Choroid plexus epithelial cell (primary cell): ENCODE data around the gene SEC11C.
"Not testable (repeated sequence)": the region's sequence is repeated elsewhere in the genome, so short reads cannot be mapped to it uniquely, and the experiment has no call there.

Experiments
- DNase-seq: peaks from one replicate; pipeline ENCODE4 v3.0.0-alpha.2; 2010; ENCODE audit warnings: low read depth
- H3K4me3 ChIP-seq: 2 replicates; pipeline ENCODE4 v1.5.1; 2011; ENCODE audit warnings: low read depth, mild to moderate bottlenecking, control low read depth, low read length, moderate library complexity
- TF ChIP-seq, protein P1 (sequence below): conservative IDR thresholded peaks from 2 replicates; pipeline ENCODE4 v1.5.1; 2011; ENCODE audit warnings: low read depth, mild to moderate bottlenecking, control low read depth, inconsistent platforms, low read length, moderate library complexity

SEC11C gene

DNA sequence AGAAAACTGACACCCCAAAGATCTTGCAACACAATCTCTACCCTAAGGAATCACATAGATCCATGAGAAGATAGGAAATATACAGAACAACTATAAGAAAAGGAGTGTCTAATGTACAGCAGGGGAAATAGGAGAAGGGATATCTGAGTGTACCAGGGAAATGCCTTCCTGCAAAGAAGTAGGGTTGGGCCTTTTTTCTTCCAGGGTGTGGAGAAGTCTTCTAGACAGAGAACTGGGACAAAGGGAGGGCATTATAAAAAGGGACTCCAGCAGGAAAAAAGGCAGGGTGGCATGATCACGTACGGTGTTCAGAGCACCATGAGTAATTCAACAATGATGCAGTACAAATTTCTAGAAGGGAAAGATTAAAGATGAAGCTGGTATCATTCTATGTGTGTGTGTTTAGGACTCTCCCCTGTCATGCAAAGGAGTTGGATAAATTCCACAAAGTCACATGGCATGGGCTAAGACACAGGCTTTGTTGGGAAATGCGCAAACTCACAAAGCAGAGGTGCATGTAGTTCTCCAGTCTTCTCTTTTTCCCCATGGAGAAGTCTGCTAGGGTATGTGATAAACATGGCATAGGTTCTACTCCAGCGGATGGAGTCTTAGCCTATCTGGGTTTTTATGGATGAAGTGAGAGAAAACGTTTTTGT is 6.7 kb upstream of the SEC11C start:
- DNase-seq, result no peak
- H3K4me3 ChIP-seq, result no peak overlapping the region
- TF ChIP-seq, protein P1, sequence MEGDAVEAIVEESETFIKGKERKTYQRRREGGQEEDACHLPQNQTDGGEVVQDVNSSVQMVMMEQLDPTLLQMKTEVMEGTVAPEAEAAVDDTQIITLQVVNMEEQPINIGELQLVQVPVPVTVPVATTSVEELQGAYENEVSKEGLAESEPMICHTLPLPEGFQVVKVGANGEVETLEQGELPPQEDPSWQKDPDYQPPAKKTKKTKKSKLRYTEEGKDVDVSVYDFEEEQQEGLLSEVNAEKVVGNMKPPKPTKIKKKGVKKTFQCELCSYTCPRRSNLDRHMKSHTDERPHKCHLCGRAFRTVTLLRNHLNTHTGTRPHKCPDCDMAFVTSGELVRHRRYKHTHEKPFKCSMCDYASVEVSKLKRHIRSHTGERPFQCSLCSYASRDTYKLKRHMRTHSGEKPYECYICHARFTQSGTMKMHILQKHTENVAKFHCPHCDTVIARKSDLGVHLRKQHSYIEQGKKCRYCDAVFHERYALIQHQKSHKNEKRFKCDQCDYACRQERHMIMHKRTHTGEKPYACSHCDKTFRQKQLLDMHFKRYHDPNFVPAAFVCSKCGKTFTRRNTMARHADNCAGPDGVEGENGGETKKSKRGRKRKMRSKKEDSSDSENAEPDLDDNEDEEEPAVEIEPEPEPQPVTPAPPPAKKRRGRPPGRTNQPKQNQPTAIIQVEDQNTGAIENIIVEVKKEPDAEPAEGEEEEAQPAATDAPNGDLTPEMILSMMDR, result no peak

DNA sequence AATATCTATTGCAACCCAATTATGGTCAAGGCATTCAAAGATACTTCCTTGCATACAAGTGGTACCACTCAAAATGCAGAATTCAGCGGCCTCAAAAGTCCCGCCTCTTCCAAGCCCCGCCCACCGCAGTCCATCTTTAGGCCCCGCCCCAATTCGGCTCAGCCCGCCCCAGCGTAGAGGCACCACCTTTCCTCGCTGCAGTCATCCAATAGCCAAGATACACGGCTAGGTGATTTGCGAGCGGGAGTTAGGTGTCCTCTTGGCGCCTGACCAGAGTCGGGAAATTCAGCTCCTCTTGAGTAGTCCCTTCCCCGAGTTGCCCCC is 431 bp upstream of the SEC11C start:
- peak; percentile 92 for DNase-seq
- TF ChIP-seq, protein P1, result no peak
- peak overlapping the region; percentile 98 for H3K4me3 ChIP-seq

DNA sequence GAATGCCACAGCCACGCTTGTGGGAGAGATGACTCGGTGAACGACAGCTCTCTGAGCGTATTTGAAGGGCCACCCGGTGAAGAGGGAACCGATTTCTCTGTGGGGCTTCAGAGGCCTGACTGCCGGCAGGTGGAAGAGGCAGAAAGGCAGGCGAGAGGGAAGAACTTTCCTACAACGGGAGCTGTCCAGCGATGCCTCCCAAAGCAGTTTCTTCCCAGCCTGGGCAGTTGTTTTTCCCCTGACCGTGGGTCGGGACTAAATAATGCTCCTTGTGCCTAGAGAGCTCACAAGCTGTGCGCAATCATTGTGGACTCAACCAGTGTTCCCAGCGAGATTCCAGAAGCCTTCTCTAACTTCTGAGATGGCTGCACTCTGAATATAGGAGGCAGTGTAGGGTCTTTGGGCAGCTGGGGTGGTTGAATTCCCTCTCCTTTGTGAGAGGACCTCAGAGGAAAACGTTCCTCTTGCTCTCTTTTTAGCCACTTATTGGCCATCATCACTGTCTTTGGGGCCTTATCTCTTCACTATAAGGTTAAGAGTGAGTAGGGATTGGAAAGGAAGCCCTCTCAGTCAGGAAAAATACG is 710 bp downstream of the SEC11C start:
- DNase-seq, result peak; percentile 47
- TF ChIP-seq, protein P1, result peak; percentile 2

DNA sequence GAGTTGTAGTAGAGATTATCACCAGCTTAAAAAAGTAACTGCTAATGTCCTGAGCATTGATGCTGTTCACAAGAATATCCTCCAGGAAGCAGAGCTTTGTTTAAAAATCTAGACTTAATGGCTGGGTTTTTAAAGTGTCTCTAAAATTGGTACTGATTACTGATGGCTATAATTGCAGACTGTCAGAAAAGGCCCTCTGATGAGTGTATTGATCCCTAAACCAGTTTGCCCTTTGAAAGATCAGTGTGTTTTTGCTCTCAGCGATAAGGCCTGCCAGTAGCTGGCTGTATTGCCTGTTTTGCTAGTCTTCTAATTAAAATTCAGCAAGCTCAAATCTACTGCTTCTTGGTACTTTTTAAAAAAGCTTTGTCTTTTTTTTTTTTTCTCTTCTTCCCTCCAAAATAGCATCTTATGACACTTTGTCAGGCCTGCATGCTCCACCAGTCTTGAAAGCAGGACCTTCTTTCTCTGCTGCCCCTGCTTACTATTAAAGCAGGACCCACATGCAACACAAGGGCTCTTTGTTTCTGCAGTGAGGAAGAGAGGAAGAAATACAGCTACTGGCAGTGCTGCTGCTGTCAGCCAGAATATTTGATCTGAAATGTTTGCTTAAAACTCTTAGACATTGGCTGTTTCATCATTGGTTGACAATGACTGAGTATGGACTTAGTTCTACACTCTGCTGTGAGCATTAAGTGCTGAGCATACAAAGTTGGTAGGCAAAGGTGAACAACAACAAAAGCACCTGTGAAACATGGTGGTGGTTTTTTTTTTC is 1.8 kb downstream of the SEC11C start:
- TF ChIP-seq, protein P1, result no peak
- DNase-seq, result no peak
- no peak overlapping the region for H3K4me3 ChIP-seq

More for the DNA sequence above, 710 bp downstream of the SEC11C start:
- peak overlapping the region; percentile 98 for H3K4me3 ChIP-seq

DNA sequence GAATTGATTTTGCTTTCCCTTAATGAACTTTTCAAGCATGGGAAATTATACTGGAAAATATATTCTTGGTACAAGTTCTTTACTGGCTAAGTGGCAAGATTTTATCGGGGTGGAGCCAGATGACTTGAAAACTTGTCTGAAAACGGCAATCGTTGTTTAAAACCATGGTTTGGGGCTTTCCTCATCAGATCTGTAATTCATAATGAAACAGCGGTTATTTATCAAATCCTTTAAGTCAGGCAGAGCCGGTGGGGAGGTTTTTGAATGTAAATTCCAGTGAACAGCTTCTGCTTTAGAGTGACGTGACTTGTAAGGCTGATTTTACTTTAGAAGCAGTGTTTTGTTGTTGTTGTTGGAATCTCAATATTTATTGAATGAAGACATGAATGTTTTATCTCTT is 2.6 kb downstream of the SEC11C start:
- no peak for DNase-seq
- TF ChIP-seq, protein P1, result no peak
- H3K4me3 ChIP-seq, result no peak overlapping the region

DNA sequence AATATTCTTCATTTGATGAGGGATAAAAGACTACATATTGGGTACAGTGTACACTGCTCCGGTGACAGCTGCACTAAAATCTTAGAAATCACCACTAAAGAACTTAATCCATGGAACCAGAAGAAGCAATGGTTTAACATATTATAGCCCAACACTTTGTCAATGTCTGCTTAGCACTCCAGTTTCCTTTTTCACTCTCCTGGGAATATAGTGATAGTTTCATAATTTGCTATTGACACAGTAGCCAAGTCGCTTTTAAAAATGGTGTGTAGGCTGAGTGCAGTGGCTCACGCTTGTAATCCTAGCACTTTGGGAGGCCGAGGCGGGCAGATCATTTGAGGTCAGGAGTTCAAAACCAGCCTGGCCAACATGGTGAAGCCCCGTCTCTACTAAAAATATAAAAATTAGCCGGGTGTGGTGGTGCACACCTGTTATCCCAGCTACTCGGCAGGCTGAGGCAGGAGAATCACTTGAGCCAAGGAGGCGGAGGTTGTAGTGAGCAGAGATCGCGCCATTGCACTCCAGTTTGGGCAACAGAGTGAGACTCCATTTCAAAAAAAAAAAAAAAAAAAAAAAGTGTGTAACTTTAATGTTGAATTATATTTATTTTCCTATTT is 3.2 kb downstream of the SEC11C start:
- H3K4me3 ChIP-seq, DNase-seq: not testable (repeated sequence)

DNA sequence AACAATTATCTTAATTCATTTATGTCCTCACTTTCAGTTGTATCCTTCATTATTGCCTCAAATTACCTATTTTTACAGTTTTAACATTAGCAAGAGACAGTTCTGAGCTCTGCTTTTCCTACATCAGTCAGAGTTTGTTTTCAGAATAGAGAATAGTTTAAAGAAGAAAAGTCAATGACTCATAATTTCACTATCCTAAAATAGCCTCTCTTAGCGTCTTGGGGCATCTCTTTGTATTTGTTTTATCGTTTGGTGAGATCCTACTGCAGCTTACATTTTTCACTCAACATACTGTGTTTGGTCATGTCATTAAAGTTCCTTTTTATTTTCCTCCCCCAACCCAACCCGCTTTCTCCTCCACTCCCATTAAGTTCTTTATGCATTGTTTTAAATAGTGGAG is 3.8 kb downstream of the SEC11C start:
- H3K4me3 ChIP-seq, result no peak overlapping the region
- TF ChIP-seq, protein P1, result no peak
- peak; percentile 3 for DNase-seq
